GM12864 (cell line): ENCODE results near the gene ARFGEF3.

Experiments used
- DNase-seq: peaks from one replicate; pipeline ENCODE4 v3.0.0-alpha.2; 2011; ENCODE audit warnings: low read depth
- H3K4me3 ChIP-seq: 2 replicates; pipeline ENCODE4 v1.5.1; 2011; ENCODE audit warnings: mild to moderate bottlenecking, low read depth, low read length, control low read depth
- TF ChIP-seq, protein P1 (sequence below): IDR thresholded peaks from 2 replicates; pipeline ENCODE4 v1.5.1; 2011; ENCODE audit warnings: low read depth, mild to moderate bottlenecking, moderate library complexity, low read length, control low read depth, inconsistent platforms; ENCODE audit errors: missing control alignments

ARFGEF3 gene

GRCh38 chr6:138267971-138268895 is 106.5 kb downstream of the ARFGEF3 start:
- no peak overlapping the region for H3K4me3 ChIP-seq
- no peak for DNase-seq
- TF ChIP-seq, protein P1, sequence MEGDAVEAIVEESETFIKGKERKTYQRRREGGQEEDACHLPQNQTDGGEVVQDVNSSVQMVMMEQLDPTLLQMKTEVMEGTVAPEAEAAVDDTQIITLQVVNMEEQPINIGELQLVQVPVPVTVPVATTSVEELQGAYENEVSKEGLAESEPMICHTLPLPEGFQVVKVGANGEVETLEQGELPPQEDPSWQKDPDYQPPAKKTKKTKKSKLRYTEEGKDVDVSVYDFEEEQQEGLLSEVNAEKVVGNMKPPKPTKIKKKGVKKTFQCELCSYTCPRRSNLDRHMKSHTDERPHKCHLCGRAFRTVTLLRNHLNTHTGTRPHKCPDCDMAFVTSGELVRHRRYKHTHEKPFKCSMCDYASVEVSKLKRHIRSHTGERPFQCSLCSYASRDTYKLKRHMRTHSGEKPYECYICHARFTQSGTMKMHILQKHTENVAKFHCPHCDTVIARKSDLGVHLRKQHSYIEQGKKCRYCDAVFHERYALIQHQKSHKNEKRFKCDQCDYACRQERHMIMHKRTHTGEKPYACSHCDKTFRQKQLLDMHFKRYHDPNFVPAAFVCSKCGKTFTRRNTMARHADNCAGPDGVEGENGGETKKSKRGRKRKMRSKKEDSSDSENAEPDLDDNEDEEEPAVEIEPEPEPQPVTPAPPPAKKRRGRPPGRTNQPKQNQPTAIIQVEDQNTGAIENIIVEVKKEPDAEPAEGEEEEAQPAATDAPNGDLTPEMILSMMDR, result no peak

- TF ChIP-seq, protein P1, result no peak
- no peak overlapping the region for H3K4me3 ChIP-seq
- DNase-seq, result no peak
Observed at GRCh38 chr6:138271451-138271850, 109.7 kb downstream of the ARFGEF3 start.

GRCh38 chr6:138272533-138273315 is 111.0 kb downstream of the ARFGEF3 start:
- no peak overlapping the region for H3K4me3 ChIP-seq
- TF ChIP-seq, protein P1, result no peak
- DNase-seq, result no peak

- TF ChIP-seq, protein P1, result peak; percentile 4
- DNase-seq, result no peak
- H3K4me3 ChIP-seq, result no peak overlapping the region
Observed at GRCh38 chr6:138275976-138276375, 114.2 kb downstream of the ARFGEF3 start.

GRCh38 chr6:138277835-138278234 is 116.1 kb downstream of the ARFGEF3 start:
- no peak overlapping the region for H3K4me3 ChIP-seq
- DNase-seq, result no peak
- TF ChIP-seq, protein P1, result no peak

- DNase-seq, result no peak
- H3K4me3 ChIP-seq, result no peak overlapping the region
- TF ChIP-seq, protein P1, result peak; percentile 11
Observed at GRCh38 chr6:138278326-138278725, 116.6 kb downstream of the ARFGEF3 start.
